RWPE2 (cell line): Measurements from ENCODE around the gene SIAH3.

ENCODE experiments used
- ATAC-seq: fragments of 200-7000 bp; cut with Tn5 transposase; 3 replicates; pipeline ENCODE4 v1.9.1; 2021; ENCODE audit warnings: low read depth
- DNase-seq: peaks from one replicate; pipeline ENCODE4 v3.0.0-alpha.2; 2020; ENCODE audit warnings: low spot score
- H3K27ac ChIP-seq: fragments of 450-650 bp; 2 replicates; pipeline ENCODE4 v1.5.1; 2017; ENCODE audit warnings: mild to moderate bottlenecking; ENCODE audit not compliant: poor library complexity, severe bottlenecking
- H3K27me3 ChIP-seq: fragments of 250-450 bp; sonication (Bioruptor Pico); 2 replicates; pipeline ENCODE4 v1.5.1; 2021; ENCODE audit warnings: mild to moderate bottlenecking, moderate library complexity; ENCODE audit not compliant: insufficient read depth, poor library complexity, severe bottlenecking
- H3K36me3 ChIP-seq: fragments of 250-450 bp; sonication (Bioruptor Pico); 2 replicates; pipeline ENCODE4 v1.5.1; 2020; ENCODE audit warnings: low read depth, mild to moderate bottlenecking, moderate library complexity
- H3K4me1 ChIP-seq: fragments of 250-450 bp; sonication (Bioruptor Pico); 2 replicates; pipeline ENCODE4 v1.5.1; 2021; ENCODE audit warnings: mild to moderate bottlenecking, moderate library complexity; ENCODE audit not compliant: insufficient read depth, poor library complexity, severe bottlenecking
- H3K4me3 ChIP-seq: fragments of 250-450 bp; sonication (Bioruptor Pico); 2 replicates; pipeline ENCODE4 v1.5.1; 2021; ENCODE audit warnings: mild to moderate bottlenecking, moderate library complexity; ENCODE audit not compliant: severe bottlenecking
- H3K9me3 ChIP-seq: fragments of 250-450 bp; sonication (Bioruptor Pico); 2 replicates; pipeline ENCODE4 v1.5.1; 2021; ENCODE audit warnings: mild to moderate bottlenecking, moderate library complexity; ENCODE audit not compliant: severe bottlenecking
- TF ChIP-seq, protein P1 (sequence below): fragments of 450-650 bp; IDR thresholded peaks from one replicate; pipeline ENCODE4 v1.5.1; 2017; ENCODE audit warnings: mild to moderate bottlenecking, moderate library complexity; ENCODE audit not compliant: poor library complexity, severe bottlenecking

The SIAH3 gene

DNA sequence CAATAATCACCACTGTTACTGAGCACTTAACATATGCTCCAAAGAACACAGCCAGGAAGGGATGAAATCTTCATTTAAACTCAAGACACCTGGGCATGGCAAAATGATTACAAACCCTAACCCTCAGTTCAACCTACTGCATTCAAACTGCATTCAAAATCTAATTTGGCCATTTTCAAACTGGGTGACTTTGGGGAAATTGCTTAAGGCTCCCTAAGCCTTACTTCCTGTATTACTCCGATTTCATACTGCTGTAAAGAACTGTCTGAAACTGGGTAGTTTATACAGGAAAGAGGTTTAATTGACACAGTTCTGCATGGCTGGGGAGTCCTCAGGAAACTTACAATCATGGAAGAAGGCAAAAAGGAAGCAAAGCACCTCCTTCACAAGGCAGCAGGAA lies 99.0 kb downstream of the SIAH3 start:
- Histone ChIP-seq H3K27me3 (no peaks in the 10 kb centered on the region), H3K4me3 (no peak overlapping the region), H3K36me3 (no peaks in the 10 kb centered on the region), H3K4me1 (no peaks in the 10 kb centered on the region), H3K27ac (no peak overlapping the region), H3K9me3 (no peaks in the 10 kb centered on the region)
- ATAC-seq: no peak
- TF ChIP-seq, protein P1, sequence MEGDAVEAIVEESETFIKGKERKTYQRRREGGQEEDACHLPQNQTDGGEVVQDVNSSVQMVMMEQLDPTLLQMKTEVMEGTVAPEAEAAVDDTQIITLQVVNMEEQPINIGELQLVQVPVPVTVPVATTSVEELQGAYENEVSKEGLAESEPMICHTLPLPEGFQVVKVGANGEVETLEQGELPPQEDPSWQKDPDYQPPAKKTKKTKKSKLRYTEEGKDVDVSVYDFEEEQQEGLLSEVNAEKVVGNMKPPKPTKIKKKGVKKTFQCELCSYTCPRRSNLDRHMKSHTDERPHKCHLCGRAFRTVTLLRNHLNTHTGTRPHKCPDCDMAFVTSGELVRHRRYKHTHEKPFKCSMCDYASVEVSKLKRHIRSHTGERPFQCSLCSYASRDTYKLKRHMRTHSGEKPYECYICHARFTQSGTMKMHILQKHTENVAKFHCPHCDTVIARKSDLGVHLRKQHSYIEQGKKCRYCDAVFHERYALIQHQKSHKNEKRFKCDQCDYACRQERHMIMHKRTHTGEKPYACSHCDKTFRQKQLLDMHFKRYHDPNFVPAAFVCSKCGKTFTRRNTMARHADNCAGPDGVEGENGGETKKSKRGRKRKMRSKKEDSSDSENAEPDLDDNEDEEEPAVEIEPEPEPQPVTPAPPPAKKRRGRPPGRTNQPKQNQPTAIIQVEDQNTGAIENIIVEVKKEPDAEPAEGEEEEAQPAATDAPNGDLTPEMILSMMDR: no peak
- DNase-seq: no peak

DNA sequence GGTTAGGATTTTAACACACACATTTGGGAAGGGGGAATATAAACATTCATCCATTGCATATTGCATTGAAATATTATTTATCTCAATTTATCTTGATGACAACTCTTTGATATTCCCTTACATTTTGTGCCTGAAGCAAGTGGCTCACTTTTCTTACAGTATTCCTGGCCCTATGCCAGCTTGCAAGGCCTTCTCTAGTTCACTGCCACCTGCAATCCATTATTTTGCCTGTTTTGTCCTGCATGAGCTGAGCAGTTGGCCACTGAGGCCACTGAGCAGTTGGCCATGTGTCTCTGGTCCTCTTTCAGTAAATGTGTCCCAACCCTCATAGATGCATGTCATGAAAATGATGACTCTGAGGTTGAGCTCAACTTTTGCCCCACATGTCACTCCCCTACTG lies 99.7 kb downstream of the SIAH3 start:
- TF ChIP-seq, protein P1: no peak
- Histone ChIP-seq H3K27me3 (no peaks in the 10 kb centered on the region), H3K36me3 (no peaks in the 10 kb centered on the region), H3K4me3 (no peak overlapping the region), H3K27ac (no peak overlapping the region), H3K9me3 (no peaks in the 10 kb centered on the region), H3K4me1 (no peaks in the 10 kb centered on the region)
- ATAC-seq: no peak
- no peak for DNase-seq

DNA sequence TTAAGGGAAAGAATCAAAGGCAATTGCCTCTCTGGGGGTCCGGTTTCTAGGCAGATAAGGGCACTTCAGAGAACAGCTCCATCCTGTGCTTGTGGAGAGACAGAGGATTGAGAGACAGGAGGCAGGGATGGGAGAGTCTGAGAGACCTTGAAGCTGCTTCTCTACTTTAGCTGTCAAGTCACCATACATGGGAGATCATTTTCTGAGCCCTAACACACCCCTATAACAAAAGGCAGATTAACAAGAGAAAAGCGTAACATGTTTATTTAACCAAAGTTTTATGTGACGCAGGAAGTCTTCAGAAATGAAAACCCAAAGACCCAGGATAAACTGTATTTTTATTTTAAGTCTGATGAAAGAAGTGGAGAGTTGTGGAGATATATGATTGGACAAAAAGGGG lies 101.0 kb downstream of the SIAH3 start:
- Histone ChIP-seq H3K27ac (no peak overlapping the region), H3K36me3 (no peaks in the 10 kb centered on the region), H3K4me1 (no peaks in the 10 kb centered on the region), H3K4me3 (no peak overlapping the region), H3K9me3 (no peaks in the 10 kb centered on the region), H3K27me3 (no peaks in the 10 kb centered on the region)
- TF ChIP-seq, protein P1: no peak
- ATAC-seq: no peak
- DNase-seq: no peak

DNA sequence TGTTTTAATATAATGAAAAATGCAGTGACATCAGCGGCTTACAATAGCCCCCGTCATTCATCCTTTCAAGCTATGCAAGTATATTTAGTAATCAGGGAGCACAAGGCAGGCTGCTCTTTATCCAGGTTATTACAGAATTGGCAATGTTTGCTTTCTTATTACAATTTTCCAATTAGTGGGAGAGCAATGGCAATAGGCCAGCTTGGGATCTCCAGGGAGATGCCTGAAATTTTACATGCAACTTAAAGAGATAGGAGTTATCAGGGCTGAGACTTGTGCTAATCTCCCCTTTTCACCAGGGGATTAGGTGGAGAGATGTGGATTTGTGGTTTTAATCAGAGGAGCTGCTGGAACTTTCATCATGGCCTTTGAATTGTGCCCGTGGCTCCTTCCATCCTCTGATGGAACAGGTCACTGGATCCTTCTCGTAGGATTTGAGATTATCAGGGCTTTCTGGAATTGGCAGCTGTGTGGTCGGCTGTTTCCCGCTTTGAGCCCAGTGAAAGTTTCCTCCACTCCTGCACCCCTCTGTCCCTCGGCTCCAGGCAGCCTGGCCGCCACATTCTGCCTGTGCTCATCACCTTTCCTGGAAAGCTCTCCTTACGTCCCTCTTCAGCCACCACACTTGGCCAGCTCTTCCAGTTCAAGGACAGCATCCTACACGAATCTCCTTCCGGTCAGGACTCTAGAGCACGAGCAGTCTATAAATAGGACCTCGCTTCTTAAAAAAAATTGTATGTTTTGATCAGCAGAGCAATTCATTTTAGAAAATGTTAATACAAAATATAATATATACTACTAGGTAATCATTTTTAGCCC lies 102.4 kb downstream of the SIAH3 start:
- no peak overlapping the region for H3K4me3 ChIP-seq
- no peak for DNase-seq
- ATAC-seq: no peak
- no peaks in the 10 kb centered on the region for H3K9me3 ChIP-seq
- no peaks in the 10 kb centered on the region for H3K4me1 ChIP-seq
- no peaks in the 10 kb centered on the region for H3K27me3 ChIP-seq
- H3K27ac ChIP-seq: no peak overlapping the region
- H3K36me3 ChIP-seq: no peaks in the 10 kb centered on the region
- TF ChIP-seq, protein P1: no peak

DNA sequence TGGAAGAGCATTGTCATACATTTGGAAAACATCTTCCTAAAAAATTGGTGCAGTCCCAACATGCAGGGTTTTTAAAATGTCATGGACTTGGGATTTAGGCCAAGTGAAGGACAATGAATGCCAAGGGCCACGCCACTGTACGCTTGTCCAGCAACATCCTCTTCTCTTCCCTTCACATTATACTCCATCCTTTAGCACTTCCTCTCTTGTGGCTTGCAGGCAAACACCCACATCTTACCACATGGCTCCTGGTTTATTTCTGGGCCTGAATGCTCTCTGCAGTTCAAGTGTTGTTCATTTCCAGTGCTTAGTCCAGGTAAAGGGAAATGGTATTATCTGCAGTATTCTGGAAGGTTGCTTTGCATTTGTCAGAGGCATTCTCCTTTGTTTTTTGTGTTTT lies 104.5 kb downstream of the SIAH3 start:
- Histone ChIP-seq H3K9me3 (no peaks in the 10 kb centered on the region), H3K27ac (no peak overlapping the region), H3K4me1 (no peaks in the 10 kb centered on the region), H3K27me3 (no peaks in the 10 kb centered on the region), H3K36me3 (no peaks in the 10 kb centered on the region), H3K4me3 (no peak overlapping the region)
- TF ChIP-seq, protein P1: no peak
- DNase-seq: no peak
- no peak for ATAC-seq
